ENCODE data around the gene RCOR1. TPM values are rescaled to one million over a fixed set of nuclear protein-coding genes. Genes with fewer than 3 reads are reported as not detected.
"Not testable (repeated sequence)": the region's sequence is repeated elsewhere in the genome, so short reads cannot be mapped to it uniquely, and the experiment has no call there.

RCOR1 gene
- total RNA-seq, 6 donors from 2014 or later = 19.8 to 58.7 (median 34.3) TPM

DNA sequence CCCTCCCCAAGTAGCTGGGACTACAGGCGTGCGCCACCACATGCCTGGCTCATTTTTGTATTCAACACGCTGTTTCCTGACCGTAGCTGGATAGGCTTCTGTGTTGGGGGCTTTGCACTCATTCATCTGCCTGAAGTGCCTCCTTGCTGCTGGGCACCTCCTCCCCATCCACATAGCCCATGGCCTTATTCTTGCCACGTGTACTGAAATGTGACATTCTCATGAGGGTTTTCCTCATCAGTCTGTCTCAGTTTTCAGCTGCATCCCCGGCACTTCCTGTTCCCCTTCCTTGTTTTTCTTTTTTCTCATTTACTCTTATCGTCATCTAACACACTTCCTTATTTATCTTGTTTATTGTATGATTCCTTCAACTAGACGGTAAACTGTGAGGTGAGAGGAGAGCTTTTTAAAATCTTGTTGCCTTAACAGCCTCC, 36.6 kb downstream of the RCOR1 start:
- Histone ChIP-seq H3K36me3 (no peaks in the 10 kb centered on the region), H3K27me3 (no peaks in the 10 kb centered on the region), H3K4me3 (no peak overlapping the region), H3K4me1 (peaks cover 26 to 41% (median 34%) of the 10 kb centered on the region in 4 donors), H3K27ac (peak overlapping the region in 2 of 4 donors; percentile 37 to 58), H3K9me3 (no peaks in the 10 kb centered on the region)
- ATAC-seq (ENCODE audit: low FRiP score in 2 of 2) = peak; percentile 16 to 52
- WGBS, 2 donors = 42 to 51% methylated on average over 8 of the region's 8 CpGs
- peak in 1 of 2 donors; percentile 45 for DNase-seq
- TF ChIP-seq POLR2AphosphoS5 (IDR thresholded peaks at IDR 0.05) (peak in 1 of 2 donors; percentile 35), EP300 (IDR thresholded peaks at IDR 0.05) (peak in 1 of 4 donors; percentile 35), POLR2A (IDR thresholded peaks at IDR 0.05) (no peak)
- TF ChIP-seq, protein P1, sequence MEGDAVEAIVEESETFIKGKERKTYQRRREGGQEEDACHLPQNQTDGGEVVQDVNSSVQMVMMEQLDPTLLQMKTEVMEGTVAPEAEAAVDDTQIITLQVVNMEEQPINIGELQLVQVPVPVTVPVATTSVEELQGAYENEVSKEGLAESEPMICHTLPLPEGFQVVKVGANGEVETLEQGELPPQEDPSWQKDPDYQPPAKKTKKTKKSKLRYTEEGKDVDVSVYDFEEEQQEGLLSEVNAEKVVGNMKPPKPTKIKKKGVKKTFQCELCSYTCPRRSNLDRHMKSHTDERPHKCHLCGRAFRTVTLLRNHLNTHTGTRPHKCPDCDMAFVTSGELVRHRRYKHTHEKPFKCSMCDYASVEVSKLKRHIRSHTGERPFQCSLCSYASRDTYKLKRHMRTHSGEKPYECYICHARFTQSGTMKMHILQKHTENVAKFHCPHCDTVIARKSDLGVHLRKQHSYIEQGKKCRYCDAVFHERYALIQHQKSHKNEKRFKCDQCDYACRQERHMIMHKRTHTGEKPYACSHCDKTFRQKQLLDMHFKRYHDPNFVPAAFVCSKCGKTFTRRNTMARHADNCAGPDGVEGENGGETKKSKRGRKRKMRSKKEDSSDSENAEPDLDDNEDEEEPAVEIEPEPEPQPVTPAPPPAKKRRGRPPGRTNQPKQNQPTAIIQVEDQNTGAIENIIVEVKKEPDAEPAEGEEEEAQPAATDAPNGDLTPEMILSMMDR (IDR thresholded peaks at IDR 0.05) = no peak

DNA sequence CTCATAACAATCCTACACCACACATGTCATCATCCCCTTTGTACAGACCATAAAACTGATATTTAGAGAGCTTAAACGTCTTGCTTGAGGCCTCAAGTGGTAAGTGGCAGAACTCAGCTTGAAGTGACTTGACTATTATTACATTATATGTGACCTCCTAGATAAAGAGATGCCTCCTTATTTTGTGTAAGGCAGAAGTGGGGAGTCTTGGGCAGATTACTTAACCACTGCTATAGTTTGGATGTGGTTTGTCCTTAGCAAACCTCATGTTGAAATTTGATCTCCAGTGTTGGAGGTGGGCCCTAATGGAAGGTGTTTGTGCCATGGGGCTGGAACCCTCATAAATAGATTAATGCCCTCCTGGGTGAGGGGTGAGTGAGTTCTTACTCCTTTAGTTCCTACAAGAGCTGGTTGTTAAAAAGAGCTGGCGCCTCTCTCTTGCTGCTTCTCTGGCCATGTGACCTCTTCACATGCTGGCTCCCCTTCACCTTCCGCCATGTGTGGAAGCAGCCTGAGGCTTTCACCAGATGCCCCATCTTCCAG, 37.4 kb downstream of the RCOR1 start:
- Histone ChIP-seq H3K9me3 (no peaks in the 10 kb centered on the region), H3K4me1 (peaks cover 26 to 41% (median 34%) of the 10 kb centered on the region in 4 donors), H3K27ac (peak overlapping the region in 2 of 4 donors; percentile 37 to 58), H3K4me3 (no peak overlapping the region), H3K36me3 (no peaks in the 10 kb centered on the region), H3K27me3 (no peaks in the 10 kb centered on the region)
- no peak for DNase-seq
- WGBS, 2 donors = 56 to 67% methylated on average over 3 of the region's 3 CpGs
- TF ChIP-seq POLR2AphosphoS5 (IDR thresholded peaks at IDR 0.05) = no peak
- TF ChIP-seq EP300 (IDR thresholded peaks at IDR 0.05) = no peak
- no peak for ATAC-seq (ENCODE audit: low FRiP score in 2 of 2)

DNA sequence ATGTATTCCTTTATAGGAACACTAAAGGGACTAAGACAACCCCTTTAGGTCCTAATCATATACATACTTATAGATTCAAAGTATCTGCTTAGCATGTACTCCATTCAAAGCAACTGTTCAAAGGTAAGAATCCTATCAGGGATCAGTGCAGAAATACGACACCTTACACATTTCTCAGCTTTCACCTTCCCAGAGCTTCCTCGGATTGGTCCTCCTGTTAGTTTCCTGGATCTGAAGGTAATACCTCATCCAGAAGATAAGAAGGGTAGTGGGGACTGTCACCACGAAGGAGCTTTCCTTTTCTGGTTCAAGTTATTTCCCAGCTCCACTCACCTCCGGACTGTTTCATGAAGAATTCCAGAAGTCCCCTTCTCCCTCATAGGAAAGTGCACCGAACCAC, 38.0 kb downstream of the RCOR1 start:
- no peaks in the 10 kb centered on the region for H3K36me3 ChIP-seq
- TF ChIP-seq POLR2AphosphoS5 (IDR thresholded peaks at IDR 0.05) = no peak
- no peak for TF ChIP-seq POLR2A (IDR thresholded peaks at IDR 0.05)
- no peak for TF ChIP-seq EP300 (IDR thresholded peaks at IDR 0.05)
- TF ChIP-seq, protein P1 (IDR thresholded peaks at IDR 0.05) = no peak
- H3K27me3 ChIP-seq = no peaks in the 10 kb centered on the region
- peak overlapping the region in 2 of 4 donors; percentile 37 to 58 for H3K27ac ChIP-seq
- ATAC-seq (ENCODE audit: low FRiP score in 2 of 2) (no peak), DNase-seq (no peak)
- no peaks in the 10 kb centered on the region for H3K9me3 ChIP-seq
- peaks cover 26 to 41% (median 34%) of the 10 kb centered on the region in 4 donors for H3K4me1 ChIP-seq
- H3K4me3 ChIP-seq = no peak overlapping the region
- 75 to 84% methylated on average over 5 of the region's 5 CpGs for WGBS, 2 donors

DNA sequence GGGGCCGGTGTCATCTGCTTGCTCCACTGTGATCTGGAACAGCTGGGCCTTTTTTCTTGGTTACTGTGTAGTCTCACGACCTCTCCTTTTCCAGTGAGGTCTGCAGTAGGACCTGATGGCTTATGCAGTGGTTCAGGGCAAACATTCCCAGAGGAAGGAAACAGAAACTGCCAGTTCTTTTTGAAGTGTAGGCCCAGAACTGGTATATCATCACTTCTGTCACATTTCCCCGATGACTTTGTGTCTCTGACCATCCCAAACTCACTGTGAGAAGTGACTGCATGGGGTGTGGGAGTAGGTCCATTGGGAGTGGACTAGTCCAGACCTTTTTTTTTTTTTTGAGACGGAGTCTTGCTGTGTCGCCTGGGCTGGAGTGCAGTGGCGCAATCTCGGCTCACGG, 38.4 kb downstream of the RCOR1 start:
- Histone ChIP-seq H3K9me3 (no peaks in the 10 kb centered on the region), H3K36me3 (no peaks in the 10 kb centered on the region), H3K27me3 (no peaks in the 10 kb centered on the region), H3K4me1 (peaks cover 26 to 41% (median 34%) of the 10 kb centered on the region in 4 donors), H3K27ac (peak overlapping the region in 1 of 4 donors; percentile 37), H3K4me3 (no peak overlapping the region)
- TF ChIP-seq, protein P1 (IDR thresholded peaks at IDR 0.05) = no peak
- TF ChIP-seq POLR2A (IDR thresholded peaks at IDR 0.05) (no peak), POLR2AphosphoS5 (IDR thresholded peaks at IDR 0.05) (no peak), EP300 (IDR thresholded peaks at IDR 0.05) (no peak)
- WGBS, 2 donors = 74 to 82% methylated on average over 8 of the region's 8 CpGs
- DNase-seq (no peak), ATAC-seq (ENCODE audit: low FRiP score in 2 of 2) (peak in 1 of 2 donors; percentile 7)

DNA sequence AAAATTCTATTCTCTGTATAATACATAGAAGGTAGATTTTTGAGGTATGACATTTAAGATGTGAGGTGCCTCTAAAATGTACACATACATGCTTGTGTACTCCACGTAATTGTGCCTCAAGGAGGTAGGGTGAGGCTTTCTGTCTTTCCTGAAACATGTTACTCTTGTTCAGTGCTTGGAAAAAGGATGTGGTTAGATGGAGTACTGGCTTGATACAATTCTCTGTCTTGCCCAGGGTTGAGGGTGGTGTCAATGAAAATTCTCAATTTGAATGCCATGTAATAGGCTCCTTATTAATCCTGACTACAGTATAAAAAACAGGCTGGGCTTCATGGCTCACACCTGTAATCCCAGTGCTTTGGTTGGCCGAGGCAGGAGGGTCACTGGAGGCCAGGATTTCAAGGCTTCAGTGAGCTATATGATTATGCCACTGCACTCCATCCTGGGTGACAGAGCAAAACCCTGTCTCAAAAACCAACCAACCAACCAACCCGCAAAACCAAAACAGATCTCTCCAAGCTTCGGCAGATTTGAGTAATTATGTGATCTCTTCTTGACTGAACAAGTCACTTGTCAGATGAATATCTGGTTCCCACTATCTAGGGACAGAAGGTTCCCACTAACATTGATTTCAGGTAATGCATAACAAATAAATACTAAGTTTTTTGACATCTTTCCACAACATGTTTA, 41.6 kb downstream of the RCOR1 start:
- DNase-seq = no peak
- peaks cover 14 to 24% (median 18%) of the 10 kb centered on the region in 4 donors for H3K4me1 ChIP-seq
- no peaks in the 10 kb centered on the region for H3K27me3 ChIP-seq
- TF ChIP-seq POLR2AphosphoS5 (IDR thresholded peaks at IDR 0.05) (no peak), EP300 (IDR thresholded peaks at IDR 0.05) (no peak), POLR2A (IDR thresholded peaks at IDR 0.05) (no peak)
- TF ChIP-seq, protein P1 (IDR thresholded peaks at IDR 0.05) = no peak
- H3K9me3 ChIP-seq = no peaks in the 10 kb centered on the region
- WGBS, 2 donors = 62 to 65% methylated on average over 3 to 4 of the region's 4 CpGs
- no peak overlapping the region for H3K4me3 ChIP-seq
- no peak for ATAC-seq (ENCODE audit: low FRiP score in 2 of 2)
- H3K36me3 ChIP-seq = no peaks in the 10 kb centered on the region
- H3K27ac ChIP-seq = no peak overlapping the region

DNA sequence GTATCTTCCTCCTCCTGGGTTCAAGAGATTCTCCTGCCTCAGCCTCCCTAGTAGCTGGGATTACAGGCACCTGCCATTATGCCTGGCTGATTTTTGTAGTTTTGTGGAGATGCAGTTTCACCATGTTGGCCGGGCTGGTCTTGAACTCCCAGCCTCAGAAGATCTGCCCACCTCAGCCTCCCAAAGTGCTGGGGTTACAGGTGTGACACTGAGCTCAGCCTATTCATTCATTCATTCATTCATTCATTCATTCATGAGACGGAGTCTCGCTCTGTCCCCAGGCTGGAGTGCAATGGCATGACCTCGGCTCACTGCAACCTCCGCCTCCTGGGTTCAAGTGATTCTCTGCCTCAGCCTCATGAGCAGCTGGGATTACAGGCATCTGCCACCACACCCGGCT, 47.2 kb downstream of the RCOR1 start:
- H3K27me3 ChIP-seq; DNase-seq; H3K9me3 ChIP-seq; H3K4me3 ChIP-seq; ATAC-seq (ENCODE audit: low FRiP score in 2 of 2); H3K36me3 ChIP-seq; H3K27ac ChIP-seq: not testable (repeated sequence)
- H3K4me1 ChIP-seq = peaks cover 3 to 24% (median 9%) of the 10 kb centered on the region in 4 donors
- WGBS, 2 donors = 86 to 88% methylated on average over 2 to 6 of the region's 6 CpGs

Measured in upper lobe of left lung (tissue), 6 donors.